Mesothelial cell of epicardium (in vitro differentiated cells): ENCODE results near the gene TRIOBP. TPM values are rescaled to one million over a fixed set of nuclear protein-coding genes. Genes with fewer than 3 reads are reported as not detected.
A peak's percentile ranks its signal among the peaks of the same experiment; 100 is the strongest.

Source experiments
- DNase-seq, 2 experiments: peaks; one replicate each; pipeline ENCODE4 v3.0.0; 2021; ENCODE audit warnings: low spot score in 2 of 2; ENCODE audit not compliant: unreplicated experiment in 2 of 2
- H3K27ac Mint-ChIP-seq: 2 replicates; pipeline ENCODE4 v1.8.0; 2021; ENCODE audit warnings: mixed read lengths
- H3K27me3 Mint-ChIP-seq: 2 replicates; pipeline ENCODE4 v1.8.0; 2021; ENCODE audit warnings: low read depth, mixed read lengths
- H3K36me3 Mint-ChIP-seq: 2 replicates; pipeline ENCODE4 v1.8.0; 2021; ENCODE audit warnings: mixed read lengths
- H3K4me1 Mint-ChIP-seq: 2 replicates; pipeline ENCODE4 v1.8.0; 2021; ENCODE audit warnings: mixed read lengths
- H3K4me3 Mint-ChIP-seq: 2 replicates; pipeline ENCODE4 v1.8.0; 2021; ENCODE audit warnings: mild to moderate bottlenecking, moderate library complexity, mixed read lengths
- H3K9me3 Mint-ChIP-seq: 2 replicates; pipeline ENCODE4 v1.8.0; 2021; ENCODE audit warnings: mixed read lengths
- total RNA-seq: library from RNA; stranded (reverse); gene quantifications from 3 replicates; pipeline ENCODE4 v1.2.1, GENCODE V29; 2021
- TF ChIP-seq, protein P1 (sequence below): fragments of 200-600 bp; sonication (generic); IDR thresholded peaks from one replicate; pipeline ENCODE4 v1.5.0; 2021; ENCODE audit warnings: antibody characterized with exemption; ENCODE audit not compliant: unreplicated experiment

The TRIOBP gene
- total RNA-seq, 1 donor from 2014 or later: 76.1 TPM

- H3K36me3 Mint-ChIP-seq: peaks cover 18% of the 10 kb centered on the region
- H3K27me3 Mint-ChIP-seq: no peaks in the 10 kb centered on the region
- no peaks in the 10 kb centered on the region for H3K4me1 Mint-ChIP-seq
- H3K9me3 Mint-ChIP-seq: no peaks in the 10 kb centered on the region
- no peak for DNase-seq
- H3K27ac Mint-ChIP-seq: no peak overlapping the region
- TF ChIP-seq, protein P1, sequence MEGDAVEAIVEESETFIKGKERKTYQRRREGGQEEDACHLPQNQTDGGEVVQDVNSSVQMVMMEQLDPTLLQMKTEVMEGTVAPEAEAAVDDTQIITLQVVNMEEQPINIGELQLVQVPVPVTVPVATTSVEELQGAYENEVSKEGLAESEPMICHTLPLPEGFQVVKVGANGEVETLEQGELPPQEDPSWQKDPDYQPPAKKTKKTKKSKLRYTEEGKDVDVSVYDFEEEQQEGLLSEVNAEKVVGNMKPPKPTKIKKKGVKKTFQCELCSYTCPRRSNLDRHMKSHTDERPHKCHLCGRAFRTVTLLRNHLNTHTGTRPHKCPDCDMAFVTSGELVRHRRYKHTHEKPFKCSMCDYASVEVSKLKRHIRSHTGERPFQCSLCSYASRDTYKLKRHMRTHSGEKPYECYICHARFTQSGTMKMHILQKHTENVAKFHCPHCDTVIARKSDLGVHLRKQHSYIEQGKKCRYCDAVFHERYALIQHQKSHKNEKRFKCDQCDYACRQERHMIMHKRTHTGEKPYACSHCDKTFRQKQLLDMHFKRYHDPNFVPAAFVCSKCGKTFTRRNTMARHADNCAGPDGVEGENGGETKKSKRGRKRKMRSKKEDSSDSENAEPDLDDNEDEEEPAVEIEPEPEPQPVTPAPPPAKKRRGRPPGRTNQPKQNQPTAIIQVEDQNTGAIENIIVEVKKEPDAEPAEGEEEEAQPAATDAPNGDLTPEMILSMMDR: no peak
- no peak overlapping the region for H3K4me3 Mint-ChIP-seq
Observed at GRCh38 chr22:37763652-37764051, 66.8 kb downstream of the TRIOBP start.

DNA sequence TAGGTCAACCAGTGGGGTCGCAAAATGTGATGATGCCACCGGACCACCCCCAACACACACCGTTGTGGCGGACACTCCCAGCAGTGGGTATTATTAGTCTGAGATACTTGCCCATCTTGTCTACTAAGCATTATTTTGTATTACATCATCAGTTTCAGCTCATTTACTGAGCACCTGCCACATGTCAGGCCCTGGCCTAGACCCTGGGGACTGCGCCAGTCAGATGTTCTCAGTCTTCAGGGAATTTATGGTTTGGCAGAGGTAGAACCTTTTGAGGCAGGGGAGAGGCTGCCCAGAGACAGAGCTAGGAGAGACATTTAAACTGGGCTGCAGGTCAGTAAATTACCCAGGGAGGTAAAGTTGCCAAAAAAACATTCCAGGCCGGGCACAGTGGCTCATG is 67.8 kb downstream of the TRIOBP start:
- Mint-ChIP-seq H3K27ac (no peak overlapping the region), H3K4me3 (no peak overlapping the region), H3K27me3 (no peaks in the 10 kb centered on the region), H3K9me3 (no peaks in the 10 kb centered on the region), H3K4me1 (no peaks in the 10 kb centered on the region), H3K36me3 (peaks cover 20% of the 10 kb centered on the region)
- no peak for DNase-seq
- TF ChIP-seq, protein P1: no peak

DNA sequence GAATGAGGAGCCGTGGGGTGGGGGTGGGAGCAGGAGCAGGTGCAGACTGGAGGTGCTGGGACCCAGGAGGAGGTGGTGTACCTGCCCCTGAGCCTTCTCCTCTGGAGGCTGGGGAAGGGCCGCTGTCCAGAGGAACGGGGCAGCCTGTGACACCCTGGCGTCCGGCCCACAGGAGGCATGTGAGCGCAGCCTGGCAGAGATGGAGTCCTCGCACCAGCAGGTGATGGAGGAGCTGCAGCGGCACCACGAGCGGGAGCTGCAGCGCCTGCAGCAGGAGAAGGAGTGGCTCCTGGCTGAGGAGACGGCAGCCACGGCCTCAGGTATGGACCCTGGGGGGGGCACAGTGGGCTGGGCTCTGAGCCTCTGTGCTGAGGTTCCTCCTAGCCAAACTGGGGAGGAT is 68.7 kb downstream of the TRIOBP start:
- Mint-ChIP-seq H3K36me3 (peaks cover 16% of the 10 kb centered on the region), H3K4me1 (no peaks in the 10 kb centered on the region)
- TF ChIP-seq, protein P1: no peak

DNA sequence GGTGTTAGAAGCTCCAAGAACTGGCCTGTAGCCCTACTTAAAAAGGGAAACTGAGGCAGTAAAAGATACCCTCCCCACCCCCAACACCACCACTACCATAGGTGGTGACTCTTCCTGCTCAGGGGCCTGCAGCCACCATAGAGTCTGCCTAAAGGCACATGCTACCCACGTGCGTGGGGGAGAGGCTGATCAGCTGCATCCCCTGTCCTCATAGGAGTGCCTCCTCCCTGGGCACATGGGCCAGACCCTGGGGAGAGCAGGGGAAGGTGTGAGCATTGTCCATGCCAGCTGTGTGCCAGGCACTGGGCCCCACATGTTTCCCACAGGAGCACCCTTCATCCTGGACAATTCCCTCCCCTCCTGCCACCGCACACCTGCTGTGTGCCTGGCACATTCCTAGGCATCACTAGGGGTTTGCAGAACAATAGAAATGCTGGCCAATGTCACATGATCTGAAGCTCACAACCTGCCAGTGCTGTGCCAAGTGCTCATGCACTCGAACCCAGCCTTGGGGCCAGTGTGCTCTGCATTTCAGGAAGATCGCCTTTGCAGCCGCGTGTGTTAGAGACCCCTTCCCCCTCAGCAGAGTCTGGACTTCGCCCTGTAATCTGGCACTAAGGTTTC is 69.2 kb downstream of the TRIOBP start:
- no peaks in the 10 kb centered on the region for H3K9me3 Mint-ChIP-seq

More for the DNA sequence above, 68.7 kb downstream of the TRIOBP start:
- Mint-ChIP-seq H3K4me3 (no peak overlapping the region), H3K9me3 (no peaks in the 10 kb centered on the region), H3K27ac (no peak overlapping the region), H3K27me3 (no peaks in the 10 kb centered on the region)
- DNase-seq: no peak

DNA sequence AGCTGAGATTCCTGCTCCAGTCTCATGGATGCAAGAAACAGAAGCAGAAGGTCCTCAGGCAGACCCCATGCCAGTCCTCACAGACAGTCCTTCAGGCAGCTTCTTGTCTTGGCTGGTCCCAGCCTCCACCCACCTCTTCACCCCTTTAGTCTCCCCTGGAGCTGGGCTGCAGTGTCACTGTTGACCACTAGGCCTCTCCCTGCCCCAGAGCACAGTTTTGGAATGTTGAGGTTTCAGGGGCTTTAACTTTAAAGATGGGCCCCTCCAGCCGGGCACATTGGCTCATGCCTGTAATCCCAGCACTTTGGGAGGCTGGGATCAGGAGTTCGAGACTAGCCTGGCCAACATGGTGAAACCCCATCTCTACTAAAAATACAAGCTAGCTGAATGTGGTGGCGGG is 71.4 kb downstream of the TRIOBP start:
- Mint-ChIP-seq H3K4me1 (no peaks in the 10 kb centered on the region), H3K9me3 (no peaks in the 10 kb centered on the region), H3K36me3 (peaks cover 22% of the 10 kb centered on the region), H3K27ac (no peak overlapping the region), H3K27me3 (no peaks in the 10 kb centered on the region), H3K4me3 (no peak overlapping the region)
- no peak for DNase-seq
- TF ChIP-seq, protein P1: peak; percentile 35

More for the DNA sequence above, 69.2 kb downstream of the TRIOBP start:
- no peak for DNase-seq
- Mint-ChIP-seq H3K36me3 (peaks cover 20% of the 10 kb centered on the region), H3K27ac (no peak overlapping the region), H3K4me3 (no peak overlapping the region), H3K27me3 (no peaks in the 10 kb centered on the region), H3K4me1 (no peaks in the 10 kb centered on the region)
- TF ChIP-seq, protein P1: no peak
